HEK293T (cell line): Measurements from ENCODE around the gene ATXN2.
A peak's percentile ranks its signal among the peaks of the same experiment; 100 is the strongest.

Experiments
- CTCF ChIA-PET: fragments of 350-600 bp; formaldehyde crosslinking; extraction: SDS; loops from one replicate; lab custom pipeline; 2021; ENCODE audit warnings: antibody characterized with exemption, inconsistent platforms; lab: Yijun Ruan, JAX
- POLR2A ChIA-PET: fragments of 350-600 bp; formaldehyde crosslinking; extraction: SDS; loops from one replicate; lab custom pipeline; 2020; ENCODE audit warnings: antibody characterized with exemption, inconsistent platforms; lab: Yijun Ruan, JAX
- DNase-seq: peaks from one replicate; pipeline ENCODE4 v3.0.0; 2012; ENCODE audit warnings: mixed read lengths; ENCODE audit errors: extremely low spot score
- ARNT ChIP-seq: fragments of 450-650 bp; IDR thresholded peaks from 2 replicates; pipeline ENCODE4 v1.6.1; 2017; ENCODE audit warnings: mild to moderate bottlenecking
- BHLHE40 ChIP-seq: fragments of 450-650 bp; IDR thresholded peaks from 2 replicates; pipeline ENCODE4 v1.6.1; 2016; ENCODE audit warnings: mild to moderate bottlenecking, moderate library complexity, borderline replicate concordance
- CTBP1 ChIP-seq: fragments of 450-650 bp; IDR thresholded peaks from 2 replicates; pipeline ENCODE4 v1.6.1; 2016; ENCODE audit warnings: borderline replicate concordance
- ELF4 ChIP-seq: fragments of 450-650 bp; IDR thresholded peaks from 2 replicates; pipeline ENCODE4 v1.6.1; 2017; ENCODE audit warnings: antibody characterized with exemption
- FOXA1 ChIP-seq: fragments of 450-650 bp; IDR thresholded peaks from 2 replicates; pipeline ENCODE4 v1.6.1; 2016; ENCODE audit warnings: mild to moderate bottlenecking
- FOXK2 ChIP-seq: fragments of 450-650 bp; IDR thresholded peaks from 2 replicates; pipeline ENCODE4 v1.6.1; 2016; ENCODE audit warnings: mild to moderate bottlenecking
- FOXM1 ChIP-seq: fragments of 450-650 bp; IDR thresholded peaks from 2 replicates; pipeline ENCODE4 v1.6.1; 2017; ENCODE audit warnings: mild to moderate bottlenecking, borderline replicate concordance
- HDGF ChIP-seq: fragments of 450-650 bp; IDR thresholded peaks from 2 replicates; pipeline ENCODE4 v1.6.1; 2017; ENCODE audit warnings: antibody characterized with exemption, borderline replicate concordance
- L3MBTL2 ChIP-seq: fragments of 450-650 bp; conservative IDR thresholded peaks from 2 replicates; pipeline ENCODE4 v1.6.1; 2016; ENCODE audit warnings: mild to moderate bottlenecking
- LEF1 ChIP-seq: fragments of 450-650 bp; IDR thresholded peaks from 2 replicates; pipeline ENCODE4 v1.6.1; 2017; ENCODE audit warnings: mild to moderate bottlenecking, borderline replicate concordance
- NFRKB ChIP-seq: fragments of 450-650 bp; IDR thresholded peaks from 2 replicates; pipeline ENCODE4 v1.6.1; 2016; ENCODE audit warnings: mild to moderate bottlenecking, moderate library complexity
- PKNOX1 ChIP-seq: fragments of 450-650 bp; IDR thresholded peaks from 2 replicates; pipeline ENCODE4 v1.6.1; 2016
- SP1 ChIP-seq: fragments of 450-650 bp; IDR thresholded peaks from 2 replicates; pipeline ENCODE4 v1.6.1; 2017
- SUZ12 ChIP-seq: fragments of 450-650 bp; IDR thresholded peaks from 2 replicates; pipeline ENCODE4 v1.6.1; 2016; ENCODE audit warnings: mild to moderate bottlenecking
- TARDBP ChIP-seq: fragments of 450-650 bp; IDR thresholded peaks from 2 replicates; pipeline ENCODE4 v1.6.1; 2016
- ZNF384 ChIP-seq: fragments of 450-650 bp; IDR thresholded peaks from 2 replicates; pipeline ENCODE4 v1.6.1; 2016

Gene ATXN2

GRCh38 chr12:111598637-111599452, at the start of gene ATXN2:
Gene ATXN2 (minus strand): TSS chr12:111599315. CDS start chr12:111599034, 281 bp downstream.
- CTCF ChIA-PET, result no interaction called here
- TF ChIP-seq FOXA1, result no peak
- TF ChIP-seq L3MBTL2, result no peak
- no peak for TF ChIP-seq LEF1
- no peak for TF ChIP-seq FOXK2
- no peak for TF ChIP-seq ELF4
- no peak for TF ChIP-seq FOXM1
- no peak for TF ChIP-seq SUZ12
- no peak for TF ChIP-seq CTBP1
- TF ChIP-seq HDGF, result no peak
- TF ChIP-seq SP1, result no peak
- no peak for TF ChIP-seq BHLHE40
- TF ChIP-seq NFRKB, result no peak
- TF ChIP-seq TARDBP, result no peak
- no peak for TF ChIP-seq PKNOX1
- no peak for TF ChIP-seq ARNT
- no peak for TF ChIP-seq ZNF384
- POLR2A ChIA-PET, result interaction anchor here (0.6 kb wide), 1 partner anchor 9 kb away, joined by 4 read pairs; no protein-coding TSS in a partner anchor
- DNase-seq, result peak; percentile 76

- ChIA-PET POLR2A (no interaction called here), CTCF (no interaction called here)
- TF ChIP-seq NFRKB (no peak), ZNF384 (no peak), SUZ12 (no peak)
- no peak for DNase-seq
These were observed 46.3 kb upstream of the ATXN2 start for GRCh38 chr12:111645433-111645832.

DNA sequence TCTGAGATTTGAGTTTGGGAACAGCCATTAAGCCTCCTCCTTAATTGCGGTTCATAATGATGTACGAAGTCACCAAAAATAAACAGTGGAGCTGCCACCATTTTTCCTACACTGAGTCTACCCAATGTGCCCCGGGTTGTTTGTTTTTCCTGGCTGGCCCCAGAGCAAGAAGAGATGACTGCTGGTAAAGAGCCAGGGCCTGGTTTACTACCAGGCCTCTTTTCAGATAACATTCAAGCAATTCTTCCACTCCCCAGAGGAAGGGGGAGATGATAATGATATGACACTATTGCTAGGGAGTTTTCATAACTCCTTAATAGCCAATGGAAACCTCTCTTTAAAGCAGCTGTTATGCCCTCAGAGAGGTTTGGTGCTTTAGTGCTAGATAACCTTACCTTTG, 44.3 kb upstream of the ATXN2 start:
- DNase-seq, result peak; percentile 34
- POLR2A ChIA-PET, result interaction anchor here (1.1 to 1.4 kb wide), 2 partner anchors 8 to 12 kb away, joined by 3 to 4 read pairs; no protein-coding TSS in a partner anchor
- TF ChIP-seq PKNOX1, result no peak
- CTCF ChIA-PET, result interaction anchor here (0.5 to 0.6 kb wide), 2 partner anchors 36 to 164 kb away, joined by 3 to 4 read pairs; no protein-coding TSS in a partner anchor

GRCh38 chr12:111642681-111643426, 43.7 kb upstream of the ATXN2 start:
- DNase-seq, result no peak
- POLR2A ChIA-PET, result interaction anchor here (1.1 to 1.4 kb wide), 2 partner anchors 7 to 12 kb away, joined by 3 to 4 read pairs; no protein-coding TSS in a partner anchor
- CTCF ChIA-PET, result interaction anchor here (0.6 kb wide), 1 partner anchor 163 kb away, joined by 4 read pairs; no protein-coding TSS in a partner anchor
- no peak for TF ChIP-seq HDGF
- no peak for TF ChIP-seq LEF1
- TF ChIP-seq SUZ12, result no peak
- TF ChIP-seq FOXK2, result no peak
- TF ChIP-seq BHLHE40, result no peak
- TF ChIP-seq ELF4, result no peak
- no peak for TF ChIP-seq ARNT
- TF ChIP-seq NFRKB, result no peak
- no peak for TF ChIP-seq FOXA1
- TF ChIP-seq TARDBP, result no peak
- TF ChIP-seq L3MBTL2, result no peak
- TF ChIP-seq PKNOX1, result no peak
- TF ChIP-seq SP1, result no peak
- no peak for TF ChIP-seq CTBP1

DNA sequence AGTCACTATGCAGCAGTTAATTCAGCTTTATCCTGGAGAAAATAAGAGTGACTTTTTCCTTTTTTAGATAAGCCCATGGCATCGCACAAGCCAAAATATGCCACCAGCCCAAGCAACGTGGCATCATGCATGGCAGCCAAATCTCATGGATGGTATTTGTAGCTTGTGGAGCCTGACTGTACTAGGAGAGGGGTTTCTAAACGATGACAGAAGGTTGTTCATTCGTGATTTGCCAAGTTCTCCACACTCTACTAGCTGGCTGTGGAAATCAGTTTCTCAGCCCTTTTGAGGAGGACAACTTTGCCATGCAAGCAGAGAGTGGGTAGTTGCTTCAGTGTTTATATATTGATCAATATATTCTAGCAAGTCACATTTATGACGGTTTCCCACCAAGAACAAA, 41.4 kb upstream of the ATXN2 start:
- TF ChIP-seq ELF4 (no peak), FOXM1 (no peak), NFRKB (no peak)
- POLR2A ChIA-PET, result no interaction called here
- DNase-seq, result no peak
- CTCF ChIA-PET, result interaction anchor here (0.6 kb wide), 1 partner anchor 13 kb away, joined by 5 read pairs; no protein-coding TSS in a partner anchor

GRCh38 chr12:111638556-111638955, 39.4 kb upstream of the ATXN2 start:
- TF ChIP-seq ELF4 (no peak), NFRKB (no peak), FOXA1 (no peak), BHLHE40 (no peak), HDGF (no peak), TARDBP (no peak), LEF1 (no peak), FOXM1 (no peak), ZNF384 (no peak), L3MBTL2 (no peak), CTBP1 (no peak), SP1 (no peak), PKNOX1 (no peak), SUZ12 (no peak), ARNT (no peak), FOXK2 (no peak)
- DNase-seq, result no peak
- CTCF ChIA-PET, result no interaction called here
- POLR2A ChIA-PET, result no interaction called here
